ACHN (cell line): ENCODE data around the gene MDK.
"Not testable (repeated sequence)": the region's sequence is repeated elsewhere in the genome, so short reads cannot be mapped to it uniquely, and the experiment has no call there.

ENCODE experiments used
- DNase-seq: peaks from one replicate; pipeline ENCODE4 v3.0.0-alpha.2; 2015
- in situ Hi-C: cut with HindIII; loops from 2 replicates; pipeline ENCODE4 v1.10.0; 2017; ENCODE audit warnings: low sequenced_read_pairs, low pct_ligation_motif_present, low pct_unique_long_range_greater_than_20kb

MDK gene

DNA sequence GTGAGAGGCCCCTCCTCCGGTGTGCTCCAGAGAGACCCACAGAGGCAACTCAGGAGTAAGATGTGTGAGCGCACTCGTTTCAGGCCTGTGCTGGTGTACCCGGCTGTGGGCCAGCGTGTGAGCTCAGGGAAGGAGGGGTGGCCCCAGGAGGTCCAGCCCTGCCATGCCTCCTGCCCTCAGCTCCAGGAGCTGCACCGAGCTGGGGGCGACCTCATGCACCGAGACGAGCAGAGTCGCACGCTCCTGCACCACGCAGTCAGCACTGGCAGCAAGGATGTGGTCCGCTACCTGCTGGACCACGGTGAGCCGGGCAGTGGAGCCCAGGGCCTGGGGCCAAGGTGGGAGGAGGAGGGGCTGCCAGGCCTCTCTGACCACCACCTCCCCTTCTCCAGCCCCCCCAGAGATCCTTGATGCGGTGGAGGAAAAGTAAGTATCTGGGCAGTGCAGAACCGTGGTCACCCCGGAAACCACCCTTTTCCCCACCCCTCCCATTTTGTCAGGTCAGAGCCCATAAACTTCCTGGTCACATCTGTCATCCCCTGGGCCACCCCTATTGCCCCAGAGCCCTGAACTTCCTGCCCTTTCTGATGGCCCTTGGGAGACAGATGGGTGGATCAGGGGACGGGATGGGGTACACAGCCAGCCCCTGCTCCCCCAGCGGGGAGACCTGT, 2.5 kb upstream of the MDK start:
- DNase-seq: no peak
- in situ Hi-C loops: no loop called here

DNA sequence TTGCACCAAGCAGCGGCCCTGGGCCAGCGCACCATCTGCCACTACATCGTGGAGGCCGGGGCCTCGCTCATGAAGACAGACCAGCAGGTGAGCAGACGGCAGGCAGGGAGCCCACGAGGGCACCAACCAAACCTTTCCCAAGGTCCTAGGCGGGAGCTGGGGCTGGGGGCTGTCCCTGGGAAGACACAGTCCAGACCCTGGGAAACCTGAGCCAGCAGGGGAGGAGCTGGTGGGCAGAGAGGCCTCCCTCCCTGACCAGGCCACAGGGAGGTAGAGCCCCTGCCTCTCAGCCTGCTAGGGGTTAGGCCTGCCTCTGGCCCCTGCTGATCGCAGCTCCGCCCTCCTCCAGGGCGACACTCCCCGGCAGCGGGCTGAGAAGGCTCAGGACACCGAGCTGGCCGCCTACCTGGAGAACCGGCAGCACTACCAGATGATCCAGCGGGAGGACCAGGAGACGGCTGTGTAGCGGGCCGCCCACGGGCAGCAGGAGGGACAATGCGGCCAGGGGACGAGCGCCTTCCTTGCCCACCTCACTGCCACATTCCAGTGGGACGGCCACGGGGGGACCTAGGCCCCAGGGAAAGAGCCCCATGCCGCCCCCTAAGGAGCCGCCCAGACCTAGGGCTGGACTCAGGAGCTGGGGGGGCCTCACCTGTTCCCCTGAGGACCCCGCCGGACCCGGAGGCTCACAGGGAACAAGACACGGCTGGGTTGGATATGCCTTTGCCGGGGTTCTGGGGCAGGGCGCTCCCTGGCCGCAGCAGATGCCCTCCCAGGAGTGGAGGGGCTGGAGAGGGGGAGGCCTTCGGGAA, 1.8 kb upstream of the MDK start:
- DNase-seq, in situ Hi-C loops: not testable (repeated sequence)

DNA sequence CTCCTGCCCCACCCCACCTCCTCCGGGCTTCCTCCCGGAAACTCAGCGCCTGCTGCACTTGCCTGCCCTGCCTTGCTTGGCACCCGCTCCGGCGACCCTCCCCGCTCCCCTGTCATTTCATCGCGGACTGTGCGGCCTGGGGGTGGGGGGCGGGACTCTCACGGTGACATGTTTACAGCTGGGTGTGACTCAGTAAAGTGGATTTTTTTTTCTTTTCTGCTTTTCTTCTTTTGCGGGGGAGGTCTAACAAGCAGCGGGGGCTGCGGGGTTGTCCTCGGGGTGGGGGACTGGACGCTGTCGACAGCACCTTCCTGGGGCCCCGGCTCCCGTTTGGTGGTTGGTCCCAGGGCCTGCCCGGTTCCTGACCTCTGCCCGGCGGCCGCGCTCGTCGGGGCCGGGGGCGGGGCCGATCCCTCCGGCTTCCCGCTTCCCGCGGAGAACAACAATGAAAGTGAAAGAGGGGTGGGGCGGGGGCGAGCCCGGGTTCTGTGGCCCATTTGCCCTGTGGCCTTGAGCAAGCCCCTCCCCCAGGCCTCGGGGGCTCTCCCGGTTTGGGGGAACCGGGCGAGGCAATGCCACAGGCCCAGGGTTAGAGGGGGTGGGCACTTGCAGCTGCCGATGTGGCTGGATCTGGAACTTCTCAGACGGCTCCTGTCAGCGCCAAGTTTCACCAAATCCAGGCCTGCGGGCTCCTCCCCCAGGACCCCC, 975 bp upstream of the MDK start:
- in situ Hi-C loops: no loop called here
- peak; percentile 51 for DNase-seq

DNA sequence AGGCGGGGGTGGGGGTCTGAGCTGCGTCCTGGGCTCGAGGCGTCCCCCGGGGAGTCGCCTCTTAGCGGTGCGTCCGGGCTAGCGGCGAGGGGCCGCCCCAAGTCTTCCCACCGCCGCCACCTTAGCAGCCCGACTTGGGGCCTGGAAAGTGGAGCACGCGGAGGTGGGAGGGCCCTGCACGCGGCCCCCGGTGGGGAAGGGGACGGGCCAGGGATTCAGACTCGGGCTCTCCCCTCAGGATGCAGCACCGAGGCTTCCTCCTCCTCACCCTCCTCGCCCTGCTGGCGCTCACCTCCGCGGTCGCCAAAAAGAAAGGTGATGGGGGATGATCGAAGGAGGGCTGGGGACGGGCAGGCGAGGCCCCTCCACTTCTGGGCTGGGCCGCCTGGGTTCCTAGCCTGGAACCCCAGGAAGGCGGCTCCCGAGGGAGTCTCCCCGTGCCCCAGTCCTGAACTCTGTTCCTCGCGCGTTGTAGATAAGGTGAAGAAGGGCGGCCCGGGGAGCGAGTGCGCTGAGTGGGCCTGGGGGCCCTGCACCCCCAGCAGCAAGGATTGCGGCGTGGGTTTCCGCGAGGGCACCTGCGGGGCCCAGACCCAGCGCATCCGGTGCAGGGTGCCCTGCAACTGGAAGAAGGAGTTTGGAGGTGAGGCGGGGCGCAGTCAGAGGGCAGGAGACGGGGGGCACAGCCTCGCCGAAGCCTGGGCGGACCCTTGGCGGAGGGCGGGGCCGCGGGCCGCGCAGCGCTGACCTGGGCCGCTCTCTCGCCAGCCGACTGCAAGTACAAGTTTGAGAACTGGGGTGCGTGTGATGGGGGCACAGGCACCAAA, 563 bp downstream of the MDK start:
- DNase-seq: peak; percentile 37
- in situ Hi-C loops: no loop called here

DNA sequence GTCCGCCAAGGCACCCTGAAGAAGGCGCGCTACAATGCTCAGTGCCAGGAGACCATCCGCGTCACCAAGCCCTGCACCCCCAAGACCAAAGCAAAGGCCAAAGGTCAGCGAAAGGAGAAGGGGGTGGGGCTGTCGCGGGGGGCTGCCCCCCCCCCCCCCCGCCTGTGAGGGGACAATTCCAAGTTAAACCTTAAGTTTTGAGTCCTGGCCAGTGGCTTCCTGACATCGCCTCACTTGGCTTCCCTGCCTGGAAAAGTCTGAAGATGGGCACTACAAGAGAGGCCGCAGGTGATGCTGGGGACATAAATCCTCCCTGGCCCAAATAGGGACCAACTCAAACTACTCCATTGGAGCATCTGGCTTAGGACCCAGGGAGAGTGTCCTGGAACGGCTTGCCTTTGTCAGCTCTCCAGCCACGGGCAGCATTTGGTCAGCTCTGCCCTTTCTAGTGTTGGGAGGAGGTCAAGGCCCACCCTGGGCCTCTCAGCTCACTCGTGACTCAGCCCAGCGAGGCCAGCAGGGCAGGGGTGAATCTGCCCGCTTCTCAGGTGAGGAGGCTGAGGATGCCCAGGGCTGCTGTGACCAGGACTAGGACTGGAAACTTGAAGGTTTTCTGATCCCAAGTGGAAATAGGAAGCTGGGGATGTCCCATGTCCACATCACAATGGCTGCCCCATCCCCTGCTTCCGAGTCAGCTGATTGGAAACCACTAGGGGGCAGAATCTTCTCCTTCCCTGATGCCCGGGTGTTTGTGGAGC, 1.4 kb downstream of the MDK start:
- in situ Hi-C loops: no loop called here
- DNase-seq: peak; percentile 50

DNA sequence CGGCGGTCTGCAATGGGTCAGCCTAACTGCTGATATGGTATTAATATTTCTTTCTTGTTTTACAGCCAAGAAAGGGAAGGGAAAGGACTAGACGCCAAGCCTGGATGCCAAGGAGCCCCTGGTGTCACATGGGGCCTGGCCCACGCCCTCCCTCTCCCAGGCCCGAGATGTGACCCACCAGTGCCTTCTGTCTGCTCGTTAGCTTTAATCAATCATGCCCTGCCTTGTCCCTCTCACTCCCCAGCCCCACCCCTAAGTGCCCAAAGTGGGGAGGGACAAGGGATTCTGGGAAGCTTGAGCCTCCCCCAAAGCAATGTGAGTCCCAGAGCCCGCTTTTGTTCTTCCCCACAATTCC, 1.9 kb downstream of the MDK start:
- no peak for DNase-seq
- in situ Hi-C loops: no loop called here

DNA sequence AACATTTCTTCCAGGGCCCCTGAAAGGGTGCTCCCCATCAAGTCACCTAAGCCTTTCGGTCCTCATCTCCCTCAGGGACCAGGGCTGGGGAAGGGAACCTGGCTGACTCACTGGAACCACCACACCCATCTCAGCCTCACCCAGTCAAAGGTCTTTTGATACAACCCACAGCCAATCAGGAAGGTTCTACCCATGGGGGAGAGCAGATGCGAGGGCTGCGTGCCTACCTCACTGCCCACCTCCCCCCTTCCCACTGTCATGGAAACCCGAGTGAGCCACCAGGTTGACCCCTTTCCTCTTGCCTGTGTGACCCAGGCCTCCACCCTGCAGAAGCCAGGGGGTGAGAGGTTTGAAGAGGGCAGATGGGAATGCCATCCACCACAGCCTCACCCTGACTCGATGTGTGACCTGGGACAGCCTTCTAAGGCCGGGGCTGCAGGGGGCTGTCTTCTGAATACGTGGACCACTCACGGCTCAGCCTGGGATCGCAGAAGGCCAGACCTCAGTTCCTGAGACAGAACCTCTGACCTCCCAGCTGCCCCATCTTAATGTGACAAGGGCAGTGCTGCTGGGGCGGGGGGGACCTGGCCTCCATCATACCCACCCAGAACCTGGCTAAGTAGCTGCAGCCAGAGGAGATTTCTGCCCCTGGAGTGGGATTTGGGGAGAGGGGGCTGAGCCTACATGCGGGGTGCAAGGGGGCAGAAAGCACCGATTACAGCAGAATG, 2.7 kb downstream of the MDK start:
- no peak for DNase-seq
- in situ Hi-C loops: no loop called here

DNA sequence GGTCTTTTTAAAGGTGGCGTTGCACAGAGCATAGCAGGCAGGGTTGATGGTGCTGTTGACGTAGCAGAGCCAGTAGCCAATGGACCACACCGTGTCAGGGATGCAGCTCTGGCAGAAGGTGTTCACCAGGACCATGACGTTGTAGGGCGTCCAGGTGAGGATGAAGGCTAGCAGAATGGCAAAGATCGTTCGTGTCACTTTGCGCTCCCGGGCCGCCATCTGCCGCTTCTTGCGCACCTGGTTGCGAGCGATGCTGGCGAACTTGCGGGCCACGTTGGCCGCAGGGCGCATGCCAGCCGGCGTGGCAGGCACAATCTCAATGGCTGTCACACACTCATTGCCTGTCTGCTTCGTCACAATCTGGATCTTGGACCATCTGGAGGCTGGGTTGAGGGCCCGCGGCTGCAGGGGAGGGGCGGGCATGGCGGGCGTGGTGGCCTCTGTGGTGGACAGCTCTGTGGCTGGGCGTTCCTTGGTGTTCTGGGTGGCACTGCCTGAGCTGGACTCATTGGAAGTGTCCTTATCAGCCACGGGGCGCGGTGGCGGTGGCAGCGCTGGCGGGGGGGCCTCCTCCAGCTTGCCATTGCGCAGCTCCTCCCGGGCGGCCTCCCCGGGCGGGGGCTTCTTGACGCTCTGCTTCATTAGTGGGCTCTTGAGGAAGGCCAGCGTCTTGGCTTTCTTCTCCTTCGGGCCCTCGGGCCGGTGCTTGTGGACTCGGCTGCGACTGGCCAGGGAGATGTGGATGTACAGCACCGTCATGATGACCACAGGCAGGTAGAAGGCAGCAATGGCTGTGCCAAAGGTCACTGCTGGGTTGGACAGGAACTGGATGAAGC, 3.9 kb downstream of the MDK start:
- in situ Hi-C loops: no loop called here
- DNase-seq: no peak

DNA sequence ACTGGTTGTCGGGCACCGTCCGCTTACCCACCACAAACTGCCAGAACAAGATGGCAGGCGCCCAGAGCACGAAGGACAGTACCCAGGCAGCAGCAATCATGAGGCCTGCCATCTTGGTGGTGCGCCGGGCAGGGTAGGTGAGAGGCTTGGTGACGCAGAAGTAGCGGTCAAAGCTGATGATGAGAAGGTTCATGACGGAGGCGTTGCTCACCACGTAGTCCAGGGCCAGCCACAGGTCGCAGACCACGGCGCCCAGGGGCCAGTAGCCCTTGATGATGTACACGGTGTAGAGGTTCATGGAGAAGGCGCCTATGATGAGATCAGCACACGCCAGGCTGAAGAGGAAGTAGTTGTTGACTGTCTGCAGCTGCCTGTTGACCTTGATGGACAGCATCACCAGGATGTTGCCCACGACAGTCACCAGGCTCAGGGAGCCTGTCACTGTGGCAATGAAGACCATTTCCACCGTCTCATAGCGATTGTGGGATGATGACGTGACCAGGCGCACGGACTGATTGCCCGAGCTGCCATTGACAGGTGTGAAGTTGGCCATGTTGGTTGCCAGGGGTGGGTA, 4.6 kb downstream of the MDK start:
- in situ Hi-C loops: no loop called here
- no peak for DNase-seq

DNA sequence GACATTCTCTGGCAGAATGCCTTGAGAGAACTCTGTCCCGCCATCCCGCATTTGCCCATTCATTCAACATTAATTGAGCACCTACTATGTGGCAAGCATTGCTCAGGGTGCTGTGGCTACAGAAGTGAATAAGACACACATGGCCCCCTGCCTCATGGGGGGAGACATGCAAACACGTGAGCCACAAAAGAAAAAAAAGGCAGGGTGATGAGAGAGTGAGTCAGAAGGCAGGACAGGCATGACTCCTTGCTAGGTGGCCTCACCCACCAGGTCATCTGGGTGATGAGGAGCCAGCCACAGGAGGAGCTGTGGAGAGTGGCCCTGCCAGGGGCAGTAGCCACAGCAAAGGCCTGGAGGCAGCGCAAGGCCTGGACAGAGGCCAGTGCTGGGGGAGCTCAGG, 5.2 kb downstream of the MDK start:
- in situ Hi-C loops: no loop called here
- DNase-seq: no peak

DNA sequence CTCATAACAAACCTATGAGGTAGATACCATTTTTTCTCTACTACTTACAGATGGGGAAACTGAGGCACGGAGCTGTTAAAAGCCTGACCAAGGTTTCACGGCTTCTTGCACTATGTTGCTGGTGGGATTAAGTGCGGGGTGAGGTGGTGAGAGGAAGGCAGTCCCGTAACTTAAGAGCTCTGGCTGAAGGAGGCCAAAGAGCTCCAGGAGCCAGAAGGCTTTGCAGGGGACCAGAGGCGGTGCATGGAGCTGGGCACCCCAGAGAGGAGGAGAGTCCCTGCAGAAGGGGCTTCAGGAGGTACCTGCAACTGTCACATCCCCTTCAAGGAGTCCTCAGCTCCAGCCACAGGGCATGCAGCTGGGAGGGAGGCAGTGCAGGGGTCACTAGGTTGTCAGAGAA, 6.0 kb downstream of the MDK start:
- DNase-seq: no peak
- in situ Hi-C loops: no loop called here

DNA sequence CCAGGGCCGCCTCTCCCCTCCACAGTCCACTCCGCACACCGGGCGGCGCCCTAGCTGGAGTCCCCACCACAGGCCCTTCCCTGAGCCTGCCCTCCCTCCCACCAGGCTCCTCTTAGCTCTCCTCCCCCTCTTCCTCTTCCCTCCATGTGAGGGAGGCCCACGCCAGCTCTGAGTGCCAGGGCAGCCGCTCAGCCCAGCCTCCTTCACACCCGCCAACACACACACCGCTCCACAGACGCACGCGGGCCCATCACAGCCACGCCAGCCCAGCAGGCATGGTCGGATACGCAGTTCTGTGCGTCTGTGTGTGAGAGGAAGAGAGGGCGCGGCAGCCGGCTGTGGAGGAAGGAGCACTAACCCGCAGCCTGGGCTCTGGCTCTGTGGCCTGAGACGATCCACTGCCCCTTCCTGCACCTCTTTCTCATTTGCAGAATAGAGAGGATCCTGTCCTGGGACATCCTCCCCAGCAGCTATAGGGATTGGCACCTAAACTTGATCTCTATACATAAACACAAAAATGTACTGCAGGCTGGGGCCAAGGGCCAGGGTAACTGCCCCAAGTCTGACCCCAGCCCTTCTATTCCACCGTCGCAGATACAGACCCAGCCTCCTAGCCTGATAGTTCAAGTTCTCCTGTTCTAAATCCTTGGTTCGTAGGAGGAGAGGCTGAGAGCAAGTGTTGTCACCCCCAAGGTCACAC, 6.6 kb downstream of the MDK start:
- DNase-seq: no peak
- in situ Hi-C loops: no loop called here

DNA sequence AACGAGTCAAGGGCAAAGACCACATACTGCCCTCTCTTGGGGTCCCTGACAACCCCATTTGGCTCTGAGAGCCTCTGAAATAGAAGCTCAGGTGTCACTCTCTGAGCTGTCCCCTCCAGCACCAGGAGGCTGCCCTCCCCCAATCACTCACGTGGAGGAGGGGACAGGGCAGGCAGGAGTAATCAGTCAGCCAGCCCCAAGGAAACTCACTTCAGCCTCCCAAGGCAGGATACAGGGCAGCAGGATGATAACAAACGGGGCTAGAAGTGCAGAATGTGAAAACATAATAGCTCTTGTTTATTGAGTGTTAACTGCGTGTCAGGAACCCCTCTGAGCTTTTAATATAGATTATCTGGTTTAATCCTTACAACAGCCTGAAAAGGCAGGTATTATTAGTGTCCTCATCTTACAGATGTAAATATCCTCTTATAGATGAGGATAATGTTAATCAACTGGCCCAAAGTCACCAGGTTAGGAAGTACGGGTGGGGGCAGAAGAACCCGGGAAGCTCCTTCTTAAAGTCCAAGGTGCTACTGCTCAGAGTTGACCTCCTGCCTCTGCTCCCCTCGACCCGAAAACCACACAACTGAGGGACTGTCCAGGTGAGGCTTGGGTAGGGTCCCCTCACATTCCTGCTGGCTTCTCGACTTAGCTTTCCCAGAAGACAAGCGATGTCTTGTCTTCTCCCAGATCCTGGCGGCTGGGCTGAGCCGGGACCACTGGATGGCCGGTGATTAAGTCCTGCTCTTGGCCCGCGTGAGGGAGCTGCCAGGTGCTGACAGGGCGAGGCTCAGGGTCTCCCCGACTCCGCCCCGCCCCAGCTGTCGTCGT, 7.4 kb downstream of the MDK start:
- DNase-seq: no peak
- in situ Hi-C loops: no loop called here

DNA sequence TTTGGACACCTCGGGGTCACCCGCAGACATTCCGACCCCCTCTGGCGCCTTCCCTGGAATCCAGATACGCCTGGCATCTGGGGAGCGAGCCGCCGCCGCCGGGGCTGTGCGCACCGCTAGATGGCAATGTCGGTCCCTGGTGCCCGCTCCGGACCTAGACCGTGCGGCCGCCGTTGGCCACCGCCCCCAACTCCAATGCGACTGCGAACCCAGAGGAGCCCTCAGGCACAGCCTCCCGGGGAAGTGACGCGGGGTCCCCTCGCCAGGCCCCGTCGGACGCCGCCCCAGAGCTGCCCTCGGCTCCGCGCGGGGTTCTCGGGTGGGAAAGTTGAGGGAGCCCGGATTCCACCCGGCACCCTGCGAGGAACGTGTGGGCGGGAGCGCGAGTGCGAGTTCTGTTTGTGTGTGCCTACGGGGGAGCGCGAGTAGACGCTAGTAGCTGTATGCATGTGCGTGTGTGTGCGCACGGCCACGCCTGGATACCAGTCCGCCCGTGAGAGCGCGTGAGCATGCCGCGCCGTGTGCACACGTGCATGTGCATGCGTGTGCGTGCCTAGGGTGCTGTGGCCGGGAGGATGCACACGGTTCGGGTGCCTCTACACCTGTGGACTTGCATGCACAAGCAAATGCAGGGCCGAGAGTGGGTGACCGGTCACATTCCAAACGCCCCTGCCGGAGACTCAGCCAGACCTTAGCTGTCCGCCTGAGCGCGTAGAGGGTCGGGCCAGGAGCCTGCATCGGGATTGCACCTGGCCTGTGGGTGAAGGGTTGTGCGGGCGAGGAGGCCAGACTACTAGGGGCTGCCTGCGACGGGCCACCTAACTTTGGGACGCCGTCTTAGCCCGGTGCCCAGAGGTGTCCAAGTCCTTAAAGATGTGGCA, 8.2 kb downstream of the MDK start:
- peak; percentile 72 for DNase-seq
- in situ Hi-C loops: no loop called here
